Stimulated activated CD8-positive, alpha-beta memory T cell treated with anti-CD3 and anti-CD28 coated beads, Interleukin-7, amount 100 ng/mL, for 48 hours (primary cell): ENCODE measurements around the gene TMEM95.

Source experiments
- DNase-seq, 2 donors: peaks; one replicate each; pipeline ENCODE4 v3.0.0-alpha.2; 2020; ENCODE audit warnings: low read depth in 1 of 2; ENCODE audit errors: extremely low read depth in 1 of 2

The TMEM95 gene

DNA sequence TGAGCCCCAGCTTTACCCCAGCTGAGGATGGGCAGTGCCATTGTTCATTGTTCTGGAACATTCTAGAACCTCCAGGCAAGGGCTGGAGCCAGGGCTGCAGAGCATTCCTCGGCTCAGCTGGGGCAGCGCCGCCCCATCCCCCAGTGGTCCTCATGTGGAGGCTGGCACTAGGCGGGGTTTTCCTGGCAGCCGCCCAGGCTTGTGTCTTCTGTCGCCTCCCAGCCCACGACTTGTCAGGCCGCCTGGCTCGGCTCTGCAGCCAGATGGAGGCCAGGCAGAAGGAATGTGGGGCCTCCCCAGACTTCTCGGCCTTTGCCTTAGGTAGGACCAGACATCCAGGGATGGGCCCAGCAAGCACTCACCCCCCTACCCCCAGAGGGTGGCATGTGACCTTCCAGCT is at the start of gene TMEM95:
Gene TMEM95, plus strand, starts transcription at position 104 of the 400 bp plus-strand sequence. Its CDS starts 49 bp downstream, at position 153.
- DNase-seq: no peak

GRCh38 chr17:7306911-7307685 is 47.9 kb upstream of the TMEM95 start, which contains the start of gene EIF5A:
Gene EIF5A, plus strand, starts transcription at chr17:7307628. Its CDS starts 2,008 bp downstream, at chr17:7309636.
- peak; percentile 99 to 100 for DNase-seq

DNA sequence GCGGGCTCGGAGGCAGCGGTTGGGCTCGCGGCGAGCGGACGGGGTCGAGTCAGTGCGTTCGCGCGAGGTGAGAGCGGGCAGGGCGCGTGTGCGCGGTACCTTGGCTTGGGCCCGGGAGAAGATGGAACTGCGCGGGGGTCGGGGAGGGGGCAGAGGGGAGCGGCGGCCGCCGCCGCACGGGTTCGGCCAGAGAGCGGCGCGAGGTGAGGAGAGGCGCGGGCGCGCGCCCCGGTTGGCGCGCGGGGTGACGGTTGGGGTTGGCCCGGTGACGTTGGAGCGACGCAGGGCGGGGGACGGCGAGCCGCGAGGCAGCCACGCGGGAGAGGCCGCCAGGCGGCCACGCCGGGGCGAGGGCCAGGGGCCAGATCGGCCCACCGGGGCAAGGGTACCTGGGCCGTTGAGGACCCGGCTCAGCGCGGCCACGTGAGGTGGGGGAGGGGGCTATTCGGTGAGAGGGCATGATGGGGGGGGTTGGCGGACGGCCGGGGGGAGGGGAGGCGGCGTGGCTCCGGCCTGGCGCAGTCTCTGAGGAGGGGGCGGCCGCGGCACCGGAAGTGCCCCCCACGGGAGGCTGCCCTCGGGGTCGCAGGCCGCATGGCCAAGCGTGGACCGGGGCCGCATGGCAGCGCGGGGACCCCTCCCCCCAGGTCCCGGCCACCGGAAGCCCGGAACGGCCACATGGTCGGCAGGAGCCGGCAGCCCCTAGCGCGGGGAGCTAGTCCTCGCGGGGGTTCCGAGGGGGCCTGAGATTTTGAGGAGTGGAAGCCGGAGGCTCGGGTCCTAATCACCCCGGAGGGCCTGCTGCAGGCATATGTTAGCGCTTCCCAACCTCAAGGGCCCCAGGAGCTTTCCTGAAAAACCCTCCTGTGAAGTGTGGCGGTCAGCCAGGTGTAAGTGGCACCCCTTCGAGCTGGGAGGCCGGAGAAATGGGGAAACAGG is 47.0 kb upstream of the TMEM95 start:
- no peak for DNase-seq

- DNase-seq: peak in 1 of 2 donors; percentile 71
These were observed 46.1 kb upstream of the TMEM95 start for GRCh38 chr17:7308625-7309433.

- no peak for DNase-seq
These were observed 45.3 kb upstream of the TMEM95 start for GRCh38 chr17:7309628-7310027.

GRCh38 chr17:7311110-7311705 is 43.7 kb upstream of the TMEM95 start:
- DNase-seq: no peak

- no peak for DNase-seq
These were observed 42.4 kb upstream of the TMEM95 start for GRCh38 chr17:7312432-7313087.

DNA sequence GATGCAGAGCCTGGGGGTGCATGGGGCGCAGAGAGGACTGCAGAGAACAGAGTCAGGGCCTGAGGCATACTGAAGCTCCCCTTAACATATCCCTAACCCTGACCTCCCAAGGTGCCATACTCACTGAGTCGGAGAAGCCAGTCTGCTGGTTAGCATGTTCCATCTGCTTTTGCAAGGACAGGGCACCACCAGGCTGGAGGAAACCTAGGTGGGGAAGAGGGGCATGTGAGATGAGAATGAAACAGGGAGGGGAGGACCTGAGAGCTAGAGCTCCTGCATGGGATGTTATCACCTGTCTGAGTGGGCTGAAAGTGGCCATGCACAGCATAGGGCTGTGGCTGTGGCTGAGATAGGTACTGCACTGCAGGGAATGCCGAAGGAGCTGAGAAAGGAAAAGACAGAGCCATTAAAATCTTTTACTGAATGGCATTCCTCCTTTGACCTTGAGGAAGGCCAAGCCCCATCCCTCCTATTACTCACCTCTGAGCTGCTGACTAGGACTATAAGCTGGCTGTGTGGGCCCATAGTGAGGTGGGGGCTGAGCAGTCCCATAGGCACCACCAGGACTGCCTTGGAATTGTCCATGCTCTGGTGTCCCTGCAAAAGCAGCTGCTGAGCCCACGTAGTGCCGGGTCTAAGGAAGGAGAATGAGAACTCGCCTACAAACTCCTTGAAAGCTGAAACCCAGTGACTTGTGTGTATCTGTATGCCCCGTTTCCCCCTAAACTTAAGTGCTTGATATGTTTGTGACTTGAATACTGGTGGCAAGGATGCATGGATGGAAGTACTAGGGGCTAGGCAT is 41.7 kb upstream of the TMEM95 start:
- no peak for DNase-seq

DNA sequence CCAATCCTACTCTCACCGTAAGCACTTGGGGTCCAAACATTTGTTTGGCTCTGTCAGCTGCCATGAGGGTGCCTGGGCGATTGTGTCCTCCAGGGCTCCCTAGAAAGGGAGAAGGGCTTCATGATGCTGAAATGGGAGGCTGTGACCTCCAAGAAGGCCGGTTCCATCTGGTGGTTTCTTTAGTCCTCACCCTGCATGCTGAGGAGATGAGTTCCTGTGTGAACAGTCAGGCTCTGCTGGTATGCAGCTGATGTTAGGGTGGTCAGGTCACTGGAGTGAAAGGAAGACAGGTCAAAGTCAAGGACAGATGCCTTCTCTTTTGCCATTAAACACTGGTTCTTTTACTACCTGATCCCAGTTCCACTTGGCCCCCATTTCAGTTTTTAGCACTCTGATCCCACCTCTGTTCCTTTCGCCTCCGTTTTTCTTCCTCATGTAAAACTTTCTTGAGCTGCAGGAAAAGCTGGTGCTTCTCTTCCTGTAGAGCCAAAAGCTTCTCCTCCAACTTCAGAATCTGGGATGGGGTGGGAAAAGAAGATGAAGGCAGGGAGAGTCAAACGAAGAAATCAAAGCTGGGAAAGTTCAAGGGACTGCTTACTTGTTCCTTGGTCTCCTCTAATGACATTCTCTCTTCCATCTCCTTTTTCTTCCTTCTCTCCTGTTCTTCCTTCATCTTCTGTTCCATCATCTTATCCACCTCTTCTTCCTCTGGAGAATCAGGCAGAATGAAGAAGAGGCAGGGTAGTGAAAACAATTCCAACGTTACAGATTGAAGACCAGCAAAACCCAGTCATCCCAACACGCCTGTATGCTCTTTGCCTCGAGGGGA is 40.9 kb upstream of the TMEM95 start:
- no peak for DNase-seq

GRCh38 chr17:7314719-7315569 is 40.0 kb upstream of the TMEM95 start, which contains the start of gene GPS2:
Gene GPS2, minus strand, starts transcription at chr17:7315360. Its CDS starts 308 bp downstream, at chr17:7315052.
- peak; percentile 86 to 89 for DNase-seq

- no peak for DNase-seq
These were observed 39.3 kb upstream of the TMEM95 start for GRCh38 chr17:7315570-7316235.

DNA sequence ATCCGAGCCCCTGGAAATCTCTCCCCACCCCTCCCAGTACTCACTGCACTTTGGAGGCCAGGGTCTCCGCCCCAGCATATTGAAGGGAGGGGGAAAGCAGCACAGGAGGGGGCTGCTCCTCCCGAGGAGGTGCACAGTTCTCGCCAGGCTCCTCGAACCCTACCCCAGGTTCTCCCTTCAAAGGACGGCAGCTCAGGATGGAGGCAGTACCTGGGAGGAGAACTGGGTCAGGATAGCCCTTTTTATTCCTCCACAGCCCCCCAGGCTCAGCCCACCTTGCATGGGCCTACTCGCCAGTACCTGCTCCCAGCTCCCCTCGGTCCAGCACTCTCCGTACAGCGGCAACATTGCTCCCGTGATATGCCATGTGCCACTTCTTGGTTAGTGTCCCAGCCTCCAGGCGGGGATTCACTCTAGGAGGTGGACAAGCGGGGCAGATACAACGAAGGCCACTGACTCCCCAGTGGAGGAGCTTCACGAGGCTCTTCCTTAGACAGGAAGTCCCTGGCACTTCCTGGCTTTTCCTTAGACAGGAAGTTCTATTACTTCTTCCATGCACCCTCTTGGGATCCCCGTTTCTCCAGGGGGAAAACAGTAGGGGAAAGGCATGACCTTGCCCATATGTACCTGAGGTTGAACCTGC is 37.7 kb upstream of the TMEM95 start:
- DNase-seq: no peak

- DNase-seq: no peak
These were observed 36.7 kb upstream of the TMEM95 start for GRCh38 chr17:7318121-7318860.

DNA sequence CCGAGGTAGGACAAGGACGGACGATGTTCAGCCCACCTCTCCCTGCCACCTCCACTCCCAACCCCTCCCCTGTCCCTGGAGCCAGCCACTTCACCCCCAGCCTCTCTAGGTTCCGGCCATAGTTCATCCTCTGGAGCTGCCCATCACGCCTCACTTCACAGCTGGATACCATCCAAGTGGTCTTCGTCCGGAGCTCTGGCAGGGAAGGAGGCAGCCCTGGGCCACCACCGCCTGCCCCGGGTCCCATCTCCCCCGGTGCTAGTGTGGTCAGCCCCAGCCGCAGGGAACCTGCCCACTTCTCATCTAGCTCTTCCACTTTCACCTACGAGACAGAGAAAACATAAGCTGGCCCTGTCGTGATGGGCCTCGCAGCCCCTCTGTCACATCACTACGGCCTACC is 33.5 kb upstream of the TMEM95 start:
- DNase-seq: no peak

DNA sequence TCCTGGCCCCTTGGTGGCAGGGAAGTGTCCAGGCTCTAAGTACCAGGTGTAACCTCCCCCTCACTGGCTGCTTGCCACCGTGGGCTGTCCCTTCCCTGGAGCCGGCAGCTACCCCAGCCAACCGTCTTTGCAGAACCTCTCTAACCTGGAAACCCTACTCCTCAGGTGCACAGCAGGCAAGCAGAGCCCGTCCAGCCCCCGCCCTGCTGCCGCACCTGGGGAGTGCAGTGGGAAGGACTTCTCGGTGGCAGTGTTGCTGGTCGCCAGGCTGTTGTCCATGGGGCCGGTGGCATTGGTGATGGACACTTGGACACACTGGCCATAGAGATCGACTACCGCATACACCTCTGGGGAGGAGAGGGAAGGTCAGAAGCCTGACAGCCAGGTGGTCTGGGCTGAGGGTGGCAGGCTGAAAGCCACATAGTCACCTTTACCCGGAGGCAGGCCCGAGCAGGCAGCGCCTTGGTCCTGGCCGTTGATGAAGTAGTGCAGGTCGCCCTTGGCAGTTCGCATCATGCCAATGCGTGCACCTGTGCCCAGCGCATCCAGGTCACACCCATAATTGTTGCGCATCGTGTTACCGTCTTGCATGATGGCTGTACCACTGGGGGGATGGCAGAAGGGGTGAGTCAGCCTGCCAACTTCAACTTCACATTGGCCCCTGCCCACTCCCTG is 32.3 kb upstream of the TMEM95 start:
- no peak for DNase-seq
